Endothelial cell of hepatic sinusoid (primary cell): ENCODE results near the gene MAP4K3.

Source experiments
- in situ Hi-C: cut with HindIII; loops from 2 replicates; pipeline ENCODE4 v1.10.0; 2017; ENCODE audit warnings: low sequenced_read_pairs

MAP4K3 gene

GRCh38 chr2:39436592-39437521, at the start of gene MAP4K3:
TSS of gene MAP4K3 (minus strand) at chr2:39437285. CDS start at chr2:39436987, 298 bp downstream.
- in situ Hi-C loops = no loop called here

GRCh38 chr2:39486071-39486470, 49.0 kb upstream of the MAP4K3 start:
- in situ Hi-C loops = no loop called here

- in situ Hi-C loops = no loop called here
Observed at GRCh38 chr2:39484620-39485495, 47.8 kb upstream of the MAP4K3 start.

GRCh38 chr2:39484206-39484605, 47.1 kb upstream of the MAP4K3 start:
- in situ Hi-C loops = no loop called here

GRCh38 chr2:39483534-39483933, 46.4 kb upstream of the MAP4K3 start:
- in situ Hi-C loops = no loop called here

GRCh38 chr2:39481611-39482010, 44.5 kb upstream of the MAP4K3 start:
- in situ Hi-C loops = no loop called here

- in situ Hi-C loops = no loop called here
Observed at GRCh38 chr2:39479696-39480095, 42.6 kb upstream of the MAP4K3 start.

GRCh38 chr2:39479053-39479670, 42.1 kb upstream of the MAP4K3 start:
- in situ Hi-C loops = no loop called here

- in situ Hi-C loops = no loop called here
Observed at GRCh38 chr2:39476524-39476923, 39.4 kb upstream of the MAP4K3 start.

- in situ Hi-C loops = no loop called here
Observed at GRCh38 chr2:39475006-39475405, 37.9 kb upstream of the MAP4K3 start.

GRCh38 chr2:39470580-39470979, 33.5 kb upstream of the MAP4K3 start:
- in situ Hi-C loops = no loop called here

- in situ Hi-C loops = no loop called here
Observed at GRCh38 chr2:39469807-39470206, 32.7 kb upstream of the MAP4K3 start.

GRCh38 chr2:39468579-39469451, 31.7 kb upstream of the MAP4K3 start:
- in situ Hi-C loops = no loop called here

GRCh38 chr2:39466311-39466710, 29.2 kb upstream of the MAP4K3 start:
- in situ Hi-C loops = no loop called here

GRCh38 chr2:39464864-39465263, 27.8 kb upstream of the MAP4K3 start:
- in situ Hi-C loops = no loop called here

GRCh38 chr2:39455826-39456225, 18.7 kb upstream of the MAP4K3 start:
- in situ Hi-C loops = no loop called here

GRCh38 chr2:39452396-39452795, 15.3 kb upstream of the MAP4K3 start:
- in situ Hi-C loops = no loop called here

GRCh38 chr2:39451954-39452353, 14.9 kb upstream of the MAP4K3 start:
- in situ Hi-C loops = no loop called here

- in situ Hi-C loops = no loop called here
Observed at GRCh38 chr2:39448169-39448502, 11.1 kb upstream of the MAP4K3 start.
